ENCODE measurements around the gene CCDC9. TPM values are rescaled to one million over a fixed set of nuclear protein-coding genes. Genes with fewer than 3 reads are reported as not detected.

The CCDC9 gene
- total and polyA plus RNA-seq, 2 of the 13 experiments (the other 11 are each of a cell fraction or from before 2014, with no cell fraction given) = 2.9 to 6.3 TPM

GRCh38 chr19:47225746-47226425 lies 30.4 kb upstream of the CCDC9 start (continued):
- TF ChIP-seq ATF2 (CRISPR knock-in tag; IDR thresholded peaks at IDR 0.05) = 0 out of 2 replicates have a peak, but pooled peaks have one; percentile 21
- TF ChIP-seq MYPOP (CRISPR knock-in tag; IDR thresholded peaks at IDR 0.05) = peak; percentile 77; the same call in 1 of the 2 replicates
- peak; percentile 54; the same call in 1 of the 2 replicates for TF ChIP-seq GMEB1 (CRISPR knock-in tag; IDR thresholded peaks at IDR 0.05; ENCODE audit: borderline replicate concordance)
- TF ChIP-seq TFAP4 (IDR thresholded peaks at IDR 0.05; ENCODE audit: borderline replicate concordance, low read depth) = no peak
- no peak for TF ChIP-seq PAF1 (CRISPR knock-in tag; IDR thresholded peaks at IDR 0.05)
- TF ChIP-seq SETDB1 (CRISPR knock-in tag; IDR thresholded peaks at IDR 0.05; ENCODE audit: borderline replicate concordance) = no peak
- TF ChIP-seq CAMTA2 (CRISPR knock-in tag; IDR thresholded peaks at IDR 0.05; ENCODE audit: borderline replicate concordance) = 0 out of 2 replicates have a peak, but pooled peaks have one; percentile 28
- no peak for TF ChIP-seq MTA1 (CRISPR knock-in tag; IDR thresholded peaks at IDR 0.05; ENCODE audit: borderline replicate concordance)
- peak; percentile 23; the same call in 1 of the 2 replicates for TF ChIP-seq SOX5 (CRISPR knock-in tag; IDR thresholded peaks at IDR 0.05; ENCODE audit: borderline replicate concordance)
- peak; percentile 82; the same call in 1 of the 2 replicates for TF ChIP-seq ZBTB7B (CRISPR knock-in tag; IDR thresholded peaks at IDR 0.05)
- TF ChIP-seq GTF2F1 (IDR thresholded peaks at IDR 0.05; ENCODE audit: low read length) = peak; percentile 83; the same call in 1 of the 2 replicates
- TF ChIP-seq ZNF512B (CRISPR knock-in tag; IDR thresholded peaks at IDR 0.05; ENCODE audit: borderline replicate concordance) = no peak
- TF ChIP-seq ZNF776 (CRISPR knock-in tag; IDR thresholded peaks at IDR 0.05) = peak; percentile 78; the same call in 1 of the 2 replicates
- peak; percentile 77; the same call in 1 of the 2 replicates for TF ChIP-seq ZSCAN21 (CRISPR knock-in tag; IDR thresholded peaks at IDR 0.05; ENCODE audit: borderline replicate concordance)
- no peak for TF ChIP-seq HOXA7 (CRISPR knock-in tag; IDR thresholded peaks at IDR 0.05)
- TF ChIP-seq ZNF337 (CRISPR knock-in tag; IDR thresholded peaks at IDR 0.05; ENCODE audit: borderline replicate concordance, low read depth) = no peak
- no peak for TF ChIP-seq ZKSCAN1 (IDR thresholded peaks at IDR 0.05; ENCODE audit: low read length)
- TF ChIP-seq TP53 (CRISPR knock-in tag; conservative IDR thresholded peaks at IDR 0.05) = no peak
- TF ChIP-seq IKZF4 (CRISPR knock-in tag; IDR thresholded peaks at IDR 0.05; ENCODE audit: borderline replicate concordance, low read depth, not compliant biosample characterization) = peak; percentile 13
- TF ChIP-seq ZSCAN12 (CRISPR knock-in tag; IDR thresholded peaks at IDR 0.05) = peak; percentile 68; the same call in 1 of the 2 replicates
